NB4 (cell line): ENCODE measurements around the gene ZNF831.

Source experiments
- DNase-seq: peaks from one replicate; pipeline ENCODE4 v3.0.0; 2010; ENCODE audit warnings: low read depth
- H3K4me3 ChIP-seq: one replicate; pipeline ENCODE4 v1.5.1; 2011; ENCODE audit warnings: mild to moderate bottlenecking, low read depth, low read length, moderate library complexity
- CTCF ChIP-seq: IDR thresholded peaks from one replicate; pipeline ENCODE4 v1.5.1; 2012; ENCODE audit warnings: low read depth, low read length
- MYC ChIP-seq: IDR thresholded peaks from 2 replicates; pipeline ENCODE4 v1.6.1; 2011; ENCODE audit warnings: low read depth, low read length
- POLR2A ChIP-seq: IDR thresholded peaks from 2 replicates; pipeline ENCODE4 v1.6.1; 2011; ENCODE audit warnings: mild to moderate bottlenecking; ENCODE audit not compliant: insufficient read length; ENCODE audit errors: extremely low read depth
- TF ChIP-seq, protein P1 (sequence below): IDR thresholded peaks from 2 replicates; pipeline ENCODE4 v1.6.1; 2011; ENCODE audit warnings: low read depth, low read length

ZNF831 gene

GRCh38 chr20:59222253-59223181, 58.9 kb downstream of the ZNF831 start:
- peak overlapping the region; percentile 23 for H3K4me3 ChIP-seq
- TF ChIP-seq, protein P1, sequence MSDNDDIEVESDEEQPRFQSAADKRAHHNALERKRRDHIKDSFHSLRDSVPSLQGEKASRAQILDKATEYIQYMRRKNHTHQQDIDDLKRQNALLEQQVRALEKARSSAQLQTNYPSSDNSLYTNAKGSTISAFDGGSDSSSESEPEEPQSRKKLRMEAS = no peak
- TF ChIP-seq CTCF = peak; percentile 96
- TF ChIP-seq MYC = peak; percentile 36; the same call in 1 of the 2 replicates
- no peak for TF ChIP-seq POLR2A
- DNase-seq = peak; percentile 84

DNA sequence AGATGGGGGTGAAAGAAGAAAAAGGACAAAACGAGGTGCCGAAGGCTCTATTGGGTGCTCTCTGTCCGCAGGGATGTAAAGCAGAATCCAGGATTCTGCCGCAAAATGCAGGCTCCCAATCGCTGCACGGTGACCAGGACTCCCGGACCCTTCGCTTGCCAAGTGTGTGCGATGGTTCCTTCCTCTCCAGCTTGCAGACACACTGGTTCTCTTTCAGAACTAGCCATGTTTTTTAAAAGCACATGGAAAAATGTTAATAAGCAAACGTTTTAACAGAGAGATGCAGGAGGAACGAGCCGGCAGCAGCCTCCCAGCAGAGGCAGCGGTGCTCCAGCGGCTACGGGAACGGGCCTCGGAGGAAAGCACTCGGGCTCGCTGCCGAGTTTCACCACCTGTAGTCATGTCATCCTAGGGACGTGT, 59.6 kb downstream of the ZNF831 start:
- no peak for TF ChIP-seq POLR2A
- TF ChIP-seq CTCF = peak; percentile 40
- peak; percentile 40 for DNase-seq
- peak overlapping the region; percentile 23 for H3K4me3 ChIP-seq

DNA sequence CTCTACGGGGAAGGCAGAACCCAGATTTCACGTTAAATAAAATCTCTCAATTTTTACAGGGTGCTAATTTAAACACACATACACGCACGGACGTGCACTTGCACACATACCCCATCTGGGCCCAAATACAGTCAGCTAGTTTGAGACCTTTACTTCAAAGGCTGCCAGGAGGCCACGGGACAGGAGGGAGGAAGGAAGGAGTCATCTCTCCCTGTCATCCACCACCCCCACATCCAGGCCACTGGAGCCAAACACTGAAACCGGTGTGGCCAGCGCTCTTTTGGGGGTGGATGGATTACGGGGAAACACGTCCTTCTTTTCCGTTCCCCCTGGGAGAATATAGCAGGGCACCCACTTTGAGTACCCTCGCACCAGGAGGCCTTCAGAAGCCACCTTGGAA, 60.1 kb downstream of the ZNF831 start:
- TF ChIP-seq, protein P1 = no peak
- TF ChIP-seq CTCF = no peak
- no peak for TF ChIP-seq MYC
- no peak for TF ChIP-seq POLR2A
- H3K4me3 ChIP-seq = no peak overlapping the region
- no peak for DNase-seq

GRCh38 chr20:59224236-59224635, 60.6 kb downstream of the ZNF831 start:
- TF ChIP-seq CTCF = no peak
- TF ChIP-seq, protein P1 = no peak
- no peak for DNase-seq
- H3K4me3 ChIP-seq = no peak overlapping the region

DNA sequence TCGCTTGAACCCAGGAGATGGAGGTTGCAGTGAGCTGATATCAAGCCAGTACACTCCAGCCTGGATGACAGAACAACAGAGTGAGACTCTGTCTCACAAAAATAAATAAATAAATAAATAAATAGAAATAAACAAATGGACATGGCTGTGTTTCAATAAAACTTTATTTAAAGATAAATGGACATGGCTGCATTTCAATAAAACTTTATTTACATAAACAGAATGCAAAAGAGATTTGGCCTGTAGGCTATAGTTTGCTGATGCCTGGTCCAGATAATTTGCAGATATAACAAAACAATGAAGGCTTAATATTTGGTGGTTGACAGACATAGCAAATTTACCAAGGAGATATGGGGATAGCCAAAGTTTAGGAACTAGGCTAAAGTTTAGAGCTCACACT, 66.8 kb downstream of the ZNF831 start:
- TF ChIP-seq MYC (no peak), POLR2A (no peak), CTCF (no peak)
- TF ChIP-seq, protein P1 = no peak
- H3K4me3 ChIP-seq = no peak overlapping the region
- DNase-seq = no peak
